ENCODE data around the gene PIK3CG.
"Not testable (repeated sequence)": the region's sequence is repeated elsewhere in the genome, so short reads cannot be mapped to it uniquely, and the experiment has no call there.

Gene PIK3CG

DNA sequence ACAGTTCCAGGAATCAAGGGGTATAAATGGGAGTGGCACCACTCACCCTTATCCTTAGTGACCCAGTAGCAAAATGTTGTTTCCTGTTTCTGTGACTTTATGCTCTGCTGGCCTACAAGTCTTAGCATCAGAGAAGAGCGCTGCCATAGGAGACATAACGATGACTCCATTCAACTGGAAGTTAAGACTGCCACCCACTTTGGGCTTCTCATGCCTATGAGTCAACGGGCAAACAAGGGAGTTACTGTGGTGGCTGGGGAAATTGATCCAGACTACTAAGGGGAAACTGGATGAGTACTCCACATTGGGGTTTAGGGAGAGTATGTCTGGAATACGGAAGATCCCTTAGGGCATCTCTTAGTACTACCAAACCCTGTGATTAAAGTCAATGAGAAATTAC, 40.6 kb upstream of the PIK3CG start:
- no peak overlapping the region for H3K4me3 ChIP-seq (ENCODE audit: insufficient read length, low read depth)
- no peaks in the 10 kb centered on the region for H3K36me3 ChIP-seq (ENCODE audit: insufficient read depth, insufficient read length, low read length)
- no peaks in the 10 kb centered on the region for H3K4me1 ChIP-seq (ENCODE audit: insufficient read depth, insufficient read length)
- no peaks in the 10 kb centered on the region for H3K27me3 ChIP-seq (ENCODE audit: insufficient read depth, insufficient read length)
- DNase-seq (ENCODE audit: low read depth, low spot score) = no peak
- no peak overlapping the region for H3K9ac ChIP-seq (ENCODE audit: insufficient read length, low read depth)
- peaks cover 6% of the 10 kb centered on the region; the same call in 1 of the 2 replicates for H3K9me3 ChIP-seq (ENCODE audit: insufficient read depth, low read length)
- TF ChIP-seq YY1 (IDR thresholded peaks at IDR 0.05; ENCODE audit: insufficient read depth, insufficient read length) (no peak), ZNF274 (IDR thresholded peaks at IDR 0.05; ENCODE audit: low read depth, low read length) (no peak), SUZ12 (IDR thresholded peaks at IDR 0.05; ENCODE audit: extremely low read depth, insufficient read depth, insufficient read length) (no peak)

DNA sequence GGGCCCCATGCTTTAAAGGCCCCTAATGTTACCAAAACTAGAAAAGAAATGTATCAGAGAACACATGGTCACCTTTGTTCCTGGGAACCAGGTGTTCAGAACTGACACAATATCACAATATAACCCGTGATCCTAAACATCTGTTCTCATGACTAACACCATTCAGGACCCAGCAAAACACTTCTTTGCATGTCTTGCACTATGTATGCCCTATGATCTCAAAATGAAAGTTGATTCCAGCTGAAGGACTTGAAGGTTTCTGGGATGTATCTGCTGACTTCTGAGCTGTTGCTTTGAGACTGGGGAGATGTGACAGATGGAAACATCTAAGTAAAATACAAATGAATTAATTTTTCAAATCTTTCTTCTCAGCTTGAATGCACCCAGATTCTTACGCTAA, 37.5 kb upstream of the PIK3CG start:
- Histone ChIP-seq H3K36me3 (ENCODE audit: insufficient read depth, insufficient read length, low read length) (no peaks in the 10 kb centered on the region), H3K27me3 (ENCODE audit: insufficient read depth, insufficient read length) (no peaks in the 10 kb centered on the region), H3K9ac (ENCODE audit: insufficient read length, low read depth) (no peak overlapping the region), H3K4me1 (ENCODE audit: insufficient read depth, insufficient read length) (no peaks in the 10 kb centered on the region), H3K4me3 (ENCODE audit: insufficient read length, low read depth) (no peak overlapping the region), H3K9me3 (ENCODE audit: insufficient read depth, low read length) (peaks cover 7% of the 10 kb centered on the region; the same call in 1 of the 2 replicates)
- no peak for TF ChIP-seq YY1 (IDR thresholded peaks at IDR 0.05; ENCODE audit: insufficient read depth, insufficient read length)
- no peak for TF ChIP-seq SUZ12 (IDR thresholded peaks at IDR 0.05; ENCODE audit: extremely low read depth, insufficient read depth, insufficient read length)
- no peak for TF ChIP-seq ZNF274 (IDR thresholded peaks at IDR 0.05; ENCODE audit: low read depth, low read length)
- no peak for DNase-seq (ENCODE audit: low read depth, low spot score)

DNA sequence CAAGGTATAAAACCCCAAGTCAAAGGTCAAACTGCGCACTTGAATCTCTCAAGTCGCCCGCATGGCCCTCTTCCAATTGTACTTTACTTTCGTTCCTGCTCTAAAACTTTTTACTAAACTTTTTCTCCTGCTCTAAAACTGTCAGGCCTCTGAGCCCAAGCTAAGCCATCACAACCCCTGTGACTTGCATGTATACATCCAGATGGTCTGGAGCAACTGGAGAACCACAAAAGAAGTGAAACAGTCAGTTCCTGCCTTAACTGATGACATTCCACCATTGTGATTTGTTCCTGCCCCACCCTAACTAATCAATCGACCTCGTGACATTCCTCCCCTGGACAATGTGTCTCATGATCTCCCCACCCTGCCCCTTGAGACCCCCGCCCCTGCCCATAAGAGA, 35.6 kb upstream of the PIK3CG start:
- DNase-seq (ENCODE audit: low read depth, low spot score) = no peak
- Histone ChIP-seq H3K36me3 (ENCODE audit: insufficient read depth, insufficient read length, low read length) (no peaks in the 10 kb centered on the region), H3K4me3 (ENCODE audit: insufficient read length, low read depth) (no peak overlapping the region), H3K9me3 (ENCODE audit: insufficient read depth, low read length) (peaks cover 7% of the 10 kb centered on the region; the same call in 1 of the 2 replicates), H3K27me3 (ENCODE audit: insufficient read depth, insufficient read length) (no peaks in the 10 kb centered on the region), H3K9ac (ENCODE audit: insufficient read length, low read depth) (no peak overlapping the region), H3K4me1 (ENCODE audit: insufficient read depth, insufficient read length) (no peaks in the 10 kb centered on the region)
- TF ChIP-seq ZNF274 (IDR thresholded peaks at IDR 0.05; ENCODE audit: low read depth, low read length) = no peak
- no peak for TF ChIP-seq SUZ12 (IDR thresholded peaks at IDR 0.05; ENCODE audit: extremely low read depth, insufficient read depth, insufficient read length)
- no peak for TF ChIP-seq YY1 (IDR thresholded peaks at IDR 0.05; ENCODE audit: insufficient read depth, insufficient read length)

DNA sequence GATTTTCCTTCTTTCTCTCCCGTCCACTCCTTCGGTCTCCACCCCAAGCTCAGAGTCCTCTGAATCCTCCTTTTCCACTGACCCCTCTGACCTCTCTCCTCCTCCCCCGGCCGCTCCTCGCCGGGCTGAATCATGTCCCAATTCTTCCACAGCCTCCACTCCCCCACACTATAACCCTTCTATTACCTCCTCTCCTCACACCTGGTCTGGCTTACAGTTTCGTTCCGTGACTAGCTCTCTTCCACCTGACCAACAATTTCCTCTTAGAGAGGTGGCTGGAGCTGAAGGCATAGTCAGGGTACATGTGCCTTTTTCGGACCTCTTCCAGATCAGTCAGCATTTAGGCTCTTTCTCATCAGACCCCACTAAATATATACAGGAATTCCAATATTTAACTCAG, 34.2 kb upstream of the PIK3CG start:
- H3K9ac ChIP-seq (ENCODE audit: insufficient read length, low read depth); H3K9me3 ChIP-seq (ENCODE audit: insufficient read depth, low read length); H3K36me3 ChIP-seq (ENCODE audit: insufficient read depth, insufficient read length, low read length); DNase-seq (ENCODE audit: low read depth, low spot score); H3K4me1 ChIP-seq (ENCODE audit: insufficient read depth, insufficient read length); H3K27me3 ChIP-seq (ENCODE audit: insufficient read depth, insufficient read length); H3K4me3 ChIP-seq (ENCODE audit: insufficient read length, low read depth): not testable (repeated sequence)

DNA sequence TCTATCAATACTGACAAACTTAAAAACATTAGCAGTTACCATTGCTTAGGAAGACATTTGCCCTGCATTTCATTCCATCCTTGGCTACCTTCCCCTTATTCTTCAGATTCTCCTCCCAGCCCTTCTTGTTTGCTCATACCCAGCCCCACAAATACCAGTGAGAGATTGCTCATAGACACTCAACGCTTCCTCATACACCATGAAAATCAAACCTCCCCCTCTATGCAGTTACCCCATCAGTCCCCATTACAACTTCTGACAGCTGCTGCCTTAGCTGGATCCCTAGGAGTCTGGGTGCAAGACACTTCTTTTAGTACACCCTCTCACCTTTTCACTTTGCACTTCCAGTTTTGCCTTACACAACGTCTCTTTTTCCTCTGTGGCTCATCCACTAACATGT, 28.3 kb upstream of the PIK3CG start:
- Histone ChIP-seq H3K4me3 (ENCODE audit: insufficient read length, low read depth) (no peak overlapping the region), H3K4me1 (ENCODE audit: insufficient read depth, insufficient read length) (no peaks in the 10 kb centered on the region), H3K27me3 (ENCODE audit: insufficient read depth, insufficient read length) (no peaks in the 10 kb centered on the region), H3K9me3 (ENCODE audit: insufficient read depth, low read length) (peaks cover 5% of the 10 kb centered on the region; the same call in 1 of the 2 replicates), H3K36me3 (ENCODE audit: insufficient read depth, insufficient read length, low read length) (no peaks in the 10 kb centered on the region), H3K9ac (ENCODE audit: insufficient read length, low read depth) (no peak overlapping the region)
- DNase-seq (ENCODE audit: low read depth, low spot score) = no peak
- TF ChIP-seq SUZ12 (IDR thresholded peaks at IDR 0.05; ENCODE audit: extremely low read depth, insufficient read depth, insufficient read length) = no peak
- TF ChIP-seq ZNF274 (IDR thresholded peaks at IDR 0.05; ENCODE audit: low read depth, low read length) = no peak

DNA sequence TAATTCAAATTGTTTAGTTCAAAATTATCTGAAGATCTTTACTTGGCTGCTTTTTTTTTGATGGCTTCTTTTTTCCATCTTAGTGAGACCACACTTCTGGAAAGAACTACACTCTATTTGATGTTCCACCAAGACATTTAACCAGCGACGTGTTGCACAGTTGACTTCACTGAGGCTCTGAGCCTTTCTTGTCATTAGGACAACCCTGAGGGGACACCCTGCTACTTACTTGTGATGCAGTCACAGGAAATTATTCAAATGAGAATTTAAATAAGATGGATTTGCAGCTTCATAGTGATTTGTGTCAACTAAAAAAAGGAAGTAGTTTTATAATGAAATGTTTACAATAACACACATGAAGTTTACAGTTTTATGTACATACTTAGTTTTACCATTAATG, 25.6 kb upstream of the PIK3CG start:
- Histone ChIP-seq H3K27me3 (ENCODE audit: insufficient read depth, insufficient read length) (no peaks in the 10 kb centered on the region), H3K4me1 (ENCODE audit: insufficient read depth, insufficient read length) (no peaks in the 10 kb centered on the region), H3K36me3 (ENCODE audit: insufficient read depth, insufficient read length, low read length) (no peaks in the 10 kb centered on the region), H3K9me3 (ENCODE audit: insufficient read depth, low read length) (peaks cover 5% of the 10 kb centered on the region; the same call in 1 of the 2 replicates), H3K4me3 (ENCODE audit: insufficient read length, low read depth) (no peak overlapping the region), H3K9ac (ENCODE audit: insufficient read length, low read depth) (no peak overlapping the region)
- TF ChIP-seq ZNF274 (IDR thresholded peaks at IDR 0.05; ENCODE audit: low read depth, low read length) (no peak), YY1 (IDR thresholded peaks at IDR 0.05; ENCODE audit: insufficient read depth, insufficient read length) (no peak), SUZ12 (IDR thresholded peaks at IDR 0.05; ENCODE audit: extremely low read depth, insufficient read depth, insufficient read length) (no peak)
- DNase-seq (ENCODE audit: low read depth, low spot score) = no peak

DNA sequence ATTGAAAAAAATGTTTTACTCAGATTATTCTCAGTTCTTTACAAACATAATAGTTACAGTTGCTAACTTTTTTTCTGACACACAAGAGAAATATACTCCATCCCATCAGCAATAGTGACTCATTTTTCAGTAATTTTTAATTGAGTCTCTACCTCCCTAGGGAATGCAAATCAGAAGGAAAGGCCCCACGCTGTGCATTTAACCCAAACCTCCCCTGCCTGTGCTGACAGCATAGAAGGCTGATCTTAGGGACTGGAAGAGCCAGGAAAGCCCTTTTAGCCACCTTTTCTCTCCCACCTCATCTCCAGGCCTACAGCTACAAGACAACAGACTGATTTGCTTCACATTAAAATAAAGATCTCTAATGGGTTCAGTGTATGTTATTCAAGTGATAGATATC, 24.7 kb upstream of the PIK3CG start:
- peak; percentile 42 for DNase-seq (ENCODE audit: low read depth, low spot score)
- H3K9ac ChIP-seq (ENCODE audit: insufficient read length, low read depth) = no peak overlapping the region

DNA sequence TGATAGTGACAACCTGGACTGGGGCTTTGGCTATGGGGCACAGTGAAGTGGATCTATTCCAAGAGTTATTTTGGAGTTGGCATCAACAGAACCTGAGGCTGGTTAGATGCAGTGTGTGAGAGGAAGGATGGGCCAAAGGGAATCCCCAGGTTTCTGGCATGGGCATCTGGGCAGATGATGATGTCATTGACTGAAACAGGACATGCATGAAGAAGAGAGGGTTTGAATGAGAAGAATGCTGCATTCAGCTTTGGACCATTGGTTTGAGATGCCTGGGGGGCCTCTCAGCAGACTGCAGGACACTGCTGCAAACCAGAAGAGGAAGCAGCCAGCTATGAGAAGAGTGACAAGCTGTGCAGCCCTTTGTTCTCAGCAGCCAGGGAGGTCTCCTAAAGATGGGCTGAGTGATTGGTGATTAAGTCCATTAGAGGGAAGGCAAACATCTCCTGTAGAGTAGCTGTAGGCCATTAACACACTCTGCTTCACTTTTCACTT, 23.1 kb upstream of the PIK3CG start:
- Histone ChIP-seq H3K36me3 (ENCODE audit: insufficient read depth, insufficient read length, low read length) (no peaks in the 10 kb centered on the region), H3K4me1 (ENCODE audit: insufficient read depth, insufficient read length) (no peaks in the 10 kb centered on the region), H3K9ac (ENCODE audit: insufficient read length, low read depth) (no peak overlapping the region), H3K27me3 (ENCODE audit: insufficient read depth, insufficient read length) (no peaks in the 10 kb centered on the region), H3K9me3 (ENCODE audit: insufficient read depth, low read length) (peaks cover 5% of the 10 kb centered on the region; the same call in 1 of the 2 replicates), H3K4me3 (ENCODE audit: insufficient read length, low read depth) (no peak overlapping the region)
- DNase-seq (ENCODE audit: low read depth, low spot score) = peak; percentile 77
- TF ChIP-seq SUZ12 (IDR thresholded peaks at IDR 0.05; ENCODE audit: extremely low read depth, insufficient read depth, insufficient read length) (no peak), YY1 (IDR thresholded peaks at IDR 0.05; ENCODE audit: insufficient read depth, insufficient read length) (no peak), ZNF274 (IDR thresholded peaks at IDR 0.05; ENCODE audit: low read depth, low read length) (no peak)

More for the DNA sequence above, 24.7 kb upstream of the PIK3CG start:
- Histone ChIP-seq H3K4me3 (ENCODE audit: insufficient read length, low read depth) (no peak overlapping the region), H3K4me1 (ENCODE audit: insufficient read depth, insufficient read length) (no peaks in the 10 kb centered on the region), H3K36me3 (ENCODE audit: insufficient read depth, insufficient read length, low read length) (no peaks in the 10 kb centered on the region), H3K27me3 (ENCODE audit: insufficient read depth, insufficient read length) (no peaks in the 10 kb centered on the region), H3K9me3 (ENCODE audit: insufficient read depth, low read length) (peaks cover 5% of the 10 kb centered on the region; the same call in 1 of the 2 replicates)
- TF ChIP-seq YY1 (IDR thresholded peaks at IDR 0.05; ENCODE audit: insufficient read depth, insufficient read length) (no peak), SUZ12 (IDR thresholded peaks at IDR 0.05; ENCODE audit: extremely low read depth, insufficient read depth, insufficient read length) (no peak), ZNF274 (IDR thresholded peaks at IDR 0.05; ENCODE audit: low read depth, low read length) (no peak)

Data from NT2/D1 (cell line).